NK-92 treated with Interleukin-12 subunit alpha and Interleukin-12 subunit beta, amount 100 ng/mL, for 24 hours (cell line): Measurements from ENCODE around the gene FAM156A.
"Not testable (repeated sequence)": the region's sequence is repeated elsewhere in the genome, so short reads cannot be mapped to it uniquely, and the experiment has no call there.

Experiments used
- DNase-seq: peaks from one replicate; lab custom pipeline; 2025; lab: John Stamatoyannopoulos, UW

FAM156A gene, protein sequence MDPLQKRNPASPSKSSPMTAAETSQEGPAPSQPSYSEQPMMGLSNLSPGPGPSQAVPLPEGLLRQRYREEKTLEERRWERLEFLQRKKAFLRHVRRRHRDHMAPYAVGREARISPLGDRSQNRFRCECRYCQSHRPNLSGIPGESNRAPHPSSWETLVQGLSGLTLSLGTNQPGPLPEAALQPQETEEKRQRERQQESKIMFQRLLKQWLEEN

DNA sequence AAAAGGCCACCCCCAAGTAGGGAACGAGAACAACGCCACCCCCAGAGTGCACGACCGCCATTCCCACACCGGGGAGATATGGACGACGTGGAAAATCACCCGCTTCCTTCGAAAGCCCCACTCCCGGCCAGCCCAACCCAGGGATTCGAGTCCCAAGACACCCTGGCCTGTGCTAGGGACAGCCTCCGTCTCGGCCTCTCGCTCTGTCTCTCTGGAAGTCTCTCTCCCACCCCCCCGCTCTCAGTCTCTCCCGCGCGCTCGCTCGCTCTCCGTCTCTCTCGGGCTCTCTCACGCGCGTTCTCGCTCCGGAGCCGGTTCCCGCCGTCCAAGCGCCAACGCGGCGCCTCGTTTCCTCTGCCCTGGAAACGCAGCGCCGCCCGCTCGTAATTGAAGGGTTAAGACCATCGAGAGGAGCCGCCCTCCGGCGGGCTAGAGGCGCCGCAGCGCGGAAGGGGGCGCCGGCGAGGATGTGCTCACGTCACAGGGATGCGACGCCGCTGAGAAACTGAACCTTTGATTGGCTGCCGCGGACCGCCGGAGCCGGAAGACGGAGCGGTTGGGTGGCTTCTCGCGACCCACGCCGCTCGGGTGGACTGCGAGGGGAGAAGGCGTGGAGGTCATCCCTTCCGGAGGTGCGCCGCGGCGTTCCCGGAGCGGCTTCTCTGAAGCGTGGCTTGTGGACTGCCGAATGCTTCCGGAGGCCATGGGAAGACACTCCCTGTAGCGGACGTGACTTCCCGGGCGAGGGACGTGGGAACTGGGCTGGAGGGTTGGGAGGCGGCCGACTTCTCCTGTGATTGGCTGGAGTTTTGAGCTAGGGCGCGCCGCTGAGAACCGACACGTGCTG lies at the start of gene FAM156A:
FAM156A (minus strand) TSS at position 406 of the 847 bp plus-strand sequence. CDS start 9,930 bp downstream, outside the sequence.
- DNase-seq, result not testable (repeated sequence)

DNA sequence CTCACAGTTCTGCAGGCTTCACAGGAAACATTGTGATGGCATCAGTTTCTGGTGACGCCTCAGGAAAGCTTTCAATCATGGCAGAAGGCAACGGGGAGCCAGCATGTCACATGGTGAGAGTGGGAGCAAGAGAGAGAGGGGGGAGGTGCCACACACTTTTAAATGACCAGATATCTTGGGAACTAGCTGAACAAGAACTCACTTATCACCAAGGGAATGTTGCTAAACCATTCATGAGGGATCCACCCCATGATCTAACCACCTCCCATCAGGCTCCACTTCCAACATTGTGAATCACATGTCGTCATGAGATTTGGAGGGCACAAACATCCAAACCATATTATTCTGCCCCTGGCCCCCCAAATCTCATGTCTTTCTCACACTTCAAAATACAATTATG lies 47.0 kb upstream of the FAM156A start:
- no peak for DNase-seq

DNA sequence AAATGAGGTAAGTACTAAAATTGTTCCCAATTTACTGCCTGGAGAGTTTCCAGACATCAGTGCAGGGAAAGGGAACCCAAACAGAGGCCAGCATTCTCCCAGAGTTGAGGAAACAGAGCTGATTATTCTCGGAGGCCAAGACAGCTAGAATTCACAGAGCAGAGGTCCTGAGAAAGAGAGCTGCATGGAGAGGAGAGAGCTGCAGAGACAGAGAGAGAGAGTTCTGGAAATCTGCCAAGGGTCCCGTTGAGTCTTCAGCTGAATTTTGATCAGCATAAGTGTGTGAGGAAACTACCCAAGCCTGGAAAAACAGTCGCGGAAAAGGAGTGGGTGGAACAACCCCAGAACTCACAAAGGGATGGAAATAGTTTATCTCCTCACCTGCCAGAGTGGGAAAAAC lies 46.5 kb upstream of the FAM156A start:
- DNase-seq, result no peak

DNA sequence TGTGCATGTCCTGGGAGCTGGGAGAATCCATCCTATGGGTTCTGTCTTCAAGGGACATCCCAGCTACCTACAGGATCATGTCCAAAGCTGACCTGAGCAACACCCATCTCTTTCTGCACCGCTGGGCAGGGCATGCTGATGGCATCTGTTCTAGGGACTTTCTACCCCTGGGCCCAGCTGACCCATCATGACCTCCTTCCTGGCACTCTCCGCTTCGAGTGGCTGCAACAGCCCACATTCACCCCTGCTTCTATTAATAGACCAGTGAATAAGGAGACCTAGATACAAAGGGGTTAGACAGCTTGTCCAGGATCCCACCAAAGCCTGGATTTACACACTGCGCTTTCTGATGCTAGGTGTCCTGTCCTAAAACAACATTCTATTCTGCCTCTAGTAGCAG lies 45.7 kb upstream of the FAM156A start:
- DNase-seq, result no peak

DNA sequence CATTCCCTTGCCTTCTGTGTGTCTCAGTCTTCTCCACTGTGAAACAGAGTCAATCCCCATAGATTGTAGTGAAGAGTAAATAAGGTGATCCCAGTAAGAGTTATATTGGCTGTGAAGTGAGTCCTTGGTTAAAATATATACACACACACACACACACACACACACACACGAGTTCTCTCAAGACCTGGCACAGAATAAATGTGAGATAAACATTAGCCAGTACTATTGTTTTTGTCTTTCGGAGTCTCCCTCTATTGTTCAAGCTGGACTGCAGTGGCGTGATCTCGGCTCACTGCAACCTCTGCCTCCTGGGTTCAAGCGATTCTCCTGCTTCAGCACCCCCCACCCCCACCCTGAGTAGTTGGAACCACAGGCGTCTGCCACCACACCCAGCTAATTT lies 44.8 kb upstream of the FAM156A start:
- no peak for DNase-seq

DNA sequence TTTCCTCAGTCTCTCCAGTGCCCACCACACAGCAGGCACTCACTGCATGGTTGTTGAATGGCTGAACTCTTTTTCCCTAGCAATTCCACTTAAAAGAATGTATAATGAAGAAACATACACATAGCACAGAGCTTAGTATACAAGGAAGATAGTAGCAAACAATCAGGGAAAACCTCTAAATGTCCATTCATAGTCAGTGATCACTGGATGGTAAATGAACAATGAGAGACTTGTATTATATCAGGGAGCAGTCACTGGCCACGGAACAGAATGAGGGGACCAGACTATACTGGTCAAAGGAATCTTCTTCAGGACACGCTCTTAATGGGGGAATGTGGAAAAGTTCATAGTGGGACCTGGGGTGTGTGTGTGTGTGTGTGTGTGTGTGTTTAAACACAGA lies 43.6 kb upstream of the FAM156A start:
- DNase-seq, result no peak

DNA sequence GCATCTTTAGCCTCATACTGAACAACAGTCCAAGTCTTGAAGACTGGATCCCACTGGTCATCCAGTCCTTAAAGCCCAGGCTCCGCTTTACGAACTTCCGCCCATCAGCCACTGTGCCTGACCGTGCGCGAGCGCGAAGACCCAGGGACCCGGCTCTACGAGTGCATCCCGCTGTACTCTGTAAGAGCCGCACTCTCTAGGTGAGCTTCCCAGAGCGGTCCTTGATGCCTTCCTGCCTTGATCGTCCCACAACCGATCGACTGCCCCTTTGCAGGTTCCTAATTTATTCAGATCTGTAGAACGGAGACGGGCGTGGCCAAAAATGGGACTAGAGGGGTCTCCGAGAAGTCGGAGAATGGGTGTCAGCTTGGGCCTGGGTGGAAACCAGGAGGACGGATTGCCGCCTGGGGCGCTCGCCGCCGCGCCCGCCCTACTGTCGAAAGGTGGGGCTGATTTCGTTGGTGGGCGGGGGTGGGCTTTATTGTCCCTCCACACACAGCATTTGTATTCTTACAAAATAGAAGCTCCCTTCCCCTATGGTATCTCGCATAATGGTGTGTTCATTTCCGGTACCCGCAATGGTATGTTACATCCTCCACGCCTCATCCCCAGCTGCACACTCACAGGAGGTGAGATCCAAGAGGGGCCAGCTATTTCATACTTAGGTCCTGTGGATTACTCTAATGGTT lies 42.3 kb upstream of the FAM156A start:
- DNase-seq, result no peak

DNA sequence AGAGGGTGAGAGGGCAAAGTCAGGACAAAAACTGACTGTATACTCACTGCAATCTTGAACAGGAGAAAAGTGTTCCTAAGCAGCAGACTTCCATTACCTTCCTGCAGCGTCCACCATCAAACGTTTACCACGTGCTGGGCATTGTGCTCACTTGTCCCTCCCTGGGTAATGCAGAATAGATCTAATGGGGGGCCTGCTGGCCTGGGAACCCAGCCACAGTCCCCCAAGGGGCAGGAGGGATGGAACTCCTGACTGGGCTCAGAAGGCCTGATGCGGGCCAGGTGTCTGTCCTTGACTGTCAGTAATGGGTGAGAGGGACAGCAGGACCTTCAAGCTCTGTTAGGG lies 37.6 kb upstream of the FAM156A start:
- no peak for DNase-seq

DNA sequence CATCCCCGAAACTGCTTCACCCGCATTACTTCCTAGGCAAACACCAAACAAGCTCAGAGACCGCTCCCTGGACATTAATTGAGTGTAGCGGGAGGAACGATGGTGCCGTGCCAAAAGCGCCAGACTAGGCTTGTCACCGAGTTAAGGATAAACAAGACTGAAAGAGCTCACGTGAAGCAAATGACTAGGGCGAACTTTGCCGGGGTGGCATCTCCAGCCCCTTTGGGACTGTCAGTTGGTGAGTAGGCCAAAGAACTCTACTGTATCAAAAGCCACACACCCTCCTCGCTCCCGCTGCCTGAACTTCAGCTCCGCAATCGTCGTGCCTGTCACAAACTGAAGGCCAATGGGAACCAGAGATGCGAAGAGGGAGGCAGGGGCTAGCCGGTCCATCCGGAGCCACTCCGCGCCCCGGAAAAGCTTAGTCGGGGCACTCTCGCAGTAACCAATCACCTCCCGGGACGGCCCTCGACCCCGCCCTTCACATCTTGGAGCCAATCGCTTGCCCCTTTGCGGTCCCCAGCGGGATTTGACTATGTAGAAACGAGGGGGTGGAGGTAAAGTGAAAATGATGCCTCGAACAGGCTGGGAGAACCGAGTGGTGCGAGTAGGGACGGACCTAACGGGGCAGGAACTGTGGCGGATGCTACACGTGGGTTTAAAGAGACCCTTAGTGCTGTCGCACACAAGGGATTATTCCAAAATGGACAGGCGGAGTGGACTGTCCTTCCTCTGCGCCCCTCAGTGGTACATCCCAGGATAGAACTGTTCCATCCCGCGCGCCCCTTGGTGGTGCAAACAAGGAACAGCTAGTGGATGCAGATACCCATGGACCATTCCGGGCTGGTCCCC lies 37.0 kb upstream of the FAM156A start:
- DNase-seq, result peak; percentile 84

DNA sequence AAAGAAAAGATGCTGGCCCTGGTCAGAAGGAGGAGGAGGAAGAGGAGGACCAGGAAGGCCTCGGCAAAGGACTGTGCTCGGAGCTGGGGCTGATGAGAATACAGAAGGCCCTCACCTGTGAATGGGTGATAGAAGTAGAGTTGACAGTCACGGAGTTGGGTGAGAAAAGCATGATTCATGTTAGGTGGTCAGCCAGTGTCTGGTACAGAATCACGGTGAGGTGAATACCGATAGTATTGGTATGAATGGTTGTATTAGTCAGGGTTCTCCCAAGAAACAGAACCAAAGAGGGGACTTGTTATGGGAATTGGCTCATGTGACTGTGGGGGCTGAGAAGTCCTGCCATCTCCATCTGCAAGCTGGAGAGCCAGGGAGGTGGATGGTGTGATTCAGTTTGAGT lies 32.5 kb upstream of the FAM156A start:
- no peak for DNase-seq

DNA sequence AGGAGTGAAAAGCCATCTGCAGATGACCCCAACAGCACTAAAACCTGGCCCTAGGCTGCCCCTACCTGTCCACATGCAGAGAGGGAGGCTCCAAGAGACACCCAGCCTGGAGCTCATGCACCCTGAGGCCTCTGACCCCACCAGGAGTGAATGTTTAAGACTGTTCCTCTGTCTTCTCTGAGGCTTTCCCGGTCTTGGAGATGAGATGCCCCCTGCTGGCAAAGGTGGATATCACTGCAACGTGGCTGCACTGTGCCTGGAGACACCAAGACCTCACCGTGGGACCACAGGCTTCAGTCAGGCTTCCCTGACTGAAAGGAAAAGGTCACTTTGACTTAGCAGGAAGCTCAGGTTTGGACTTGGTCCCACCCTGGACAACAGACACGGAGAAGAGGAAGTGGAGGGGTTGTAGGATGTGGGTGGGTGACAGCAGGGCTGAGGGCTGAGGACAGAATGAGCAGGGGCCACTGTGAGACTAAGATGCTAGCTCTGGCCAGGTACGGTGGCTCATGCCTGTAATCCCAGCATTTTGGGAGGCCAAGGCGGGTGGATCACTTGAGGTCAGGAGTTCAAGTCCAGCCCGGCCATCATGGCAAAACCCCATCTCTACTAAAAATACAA lies 31.8 kb upstream of the FAM156A start:
- not testable (repeated sequence) for DNase-seq

DNA sequence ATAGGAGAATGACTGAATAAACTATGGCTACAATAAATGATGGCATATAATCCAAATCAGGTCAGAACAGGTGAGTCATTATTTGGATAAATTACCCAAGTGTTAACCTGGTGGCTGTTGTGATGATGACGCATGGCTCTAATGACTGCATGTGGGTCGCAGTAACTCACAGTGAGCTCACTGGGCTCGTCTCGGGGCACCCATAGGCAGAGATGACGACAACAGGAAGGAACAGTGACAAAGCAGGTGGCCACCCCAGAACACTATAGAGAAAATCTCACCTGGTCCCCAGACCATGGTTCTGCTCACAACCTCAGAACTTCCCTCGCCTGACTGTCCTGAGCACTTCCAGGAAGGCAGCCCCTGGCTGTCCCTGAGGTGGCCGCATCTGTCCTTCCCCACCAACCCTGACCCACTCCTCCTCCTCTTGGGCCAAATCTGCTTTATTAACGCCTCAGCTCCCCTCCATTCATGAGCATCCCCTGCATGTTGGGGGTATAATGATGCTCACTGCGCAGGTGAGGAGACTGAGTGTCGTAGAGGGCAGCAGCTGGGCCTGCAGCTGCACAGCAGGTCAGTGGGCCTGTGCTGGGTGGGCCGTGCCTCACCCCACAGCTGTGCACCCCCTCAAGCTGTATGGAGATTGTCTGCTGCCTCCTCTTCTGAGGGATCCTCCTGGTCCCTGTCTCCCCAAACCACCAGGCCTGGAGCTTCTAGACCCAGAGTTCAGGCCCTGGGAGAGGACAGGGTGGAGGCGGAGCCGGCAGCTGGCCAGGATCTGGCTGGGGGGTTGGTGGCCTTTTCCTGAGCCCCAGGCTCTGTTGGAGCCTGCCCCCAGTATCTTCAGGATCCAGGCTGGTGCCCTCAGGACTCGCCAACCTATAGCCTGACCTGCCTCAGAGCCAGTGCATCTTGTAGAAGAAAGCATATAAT lies 30.9 kb upstream of the FAM156A start:
- no peak for DNase-seq

DNA sequence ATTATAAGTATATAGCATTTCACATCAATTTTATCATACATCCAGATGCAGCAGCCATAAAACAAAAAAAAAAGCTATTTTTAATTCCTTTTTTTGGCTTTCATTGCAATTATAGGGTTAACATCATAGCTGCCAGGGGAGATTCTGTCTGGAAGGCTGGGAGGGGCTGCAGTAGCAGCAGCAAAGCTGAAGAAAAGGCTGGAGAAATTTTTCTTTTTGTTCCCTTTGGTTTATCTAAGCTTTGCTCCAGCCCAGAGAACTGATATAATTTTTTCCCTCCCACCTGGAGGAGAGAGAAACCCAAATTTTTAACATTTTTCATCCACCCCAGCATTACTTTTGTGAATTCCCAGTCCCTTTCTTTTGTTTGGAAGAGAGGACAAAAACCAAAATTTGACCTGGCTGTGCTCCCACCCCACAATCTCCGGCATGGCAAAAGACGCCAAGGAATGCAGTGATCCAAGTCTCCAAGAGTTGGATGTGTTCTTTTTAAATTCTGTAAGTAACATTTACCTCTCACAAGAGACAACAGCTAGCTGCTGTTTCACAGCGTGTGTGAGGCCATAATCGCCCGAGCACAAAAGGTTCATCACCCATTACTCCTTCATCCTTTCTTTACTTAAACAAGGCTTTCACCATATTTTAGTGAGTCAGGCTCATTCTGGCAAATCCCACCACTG lies 25.1 kb upstream of the FAM156A start:
- no peak for DNase-seq

DNA sequence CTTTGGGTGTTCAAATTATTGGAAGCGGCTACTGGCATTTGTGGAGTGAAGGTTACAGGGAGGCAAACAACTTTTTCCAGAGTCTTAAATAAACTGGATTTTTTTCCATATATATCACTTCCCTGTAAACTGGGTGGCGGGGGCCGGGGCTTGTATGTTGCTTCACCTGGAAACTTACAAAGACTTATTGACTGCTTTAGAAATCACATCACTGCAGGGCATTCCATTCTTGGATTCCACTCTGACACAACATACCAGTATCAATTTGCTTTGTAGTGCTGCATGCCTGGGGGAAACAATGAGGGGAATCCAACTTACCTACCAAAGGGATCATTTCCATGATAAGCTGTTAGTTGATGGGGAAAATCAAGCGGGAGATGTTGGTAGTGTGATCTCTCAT lies 21.7 kb upstream of the FAM156A start:
- no peak for DNase-seq

DNA sequence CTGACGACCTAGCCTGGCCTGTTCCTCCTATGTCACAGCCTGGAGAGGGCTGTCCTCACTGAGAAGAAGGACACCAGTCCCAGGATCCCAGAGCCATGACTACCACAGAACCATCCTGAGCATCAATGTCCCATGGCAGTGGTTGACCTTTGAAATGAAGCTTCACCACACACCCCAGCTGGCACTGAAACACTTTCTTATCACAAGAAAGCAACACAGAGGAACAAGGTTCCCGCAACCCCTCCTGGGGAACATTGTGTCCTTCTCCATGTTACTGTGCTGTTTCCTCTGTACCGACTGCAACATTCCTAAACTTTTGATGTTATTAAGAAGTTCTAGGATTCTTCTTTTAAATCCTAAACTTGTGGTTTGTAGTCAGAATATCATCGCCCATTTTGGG lies 21.2 kb upstream of the FAM156A start:
- no peak for DNase-seq

DNA sequence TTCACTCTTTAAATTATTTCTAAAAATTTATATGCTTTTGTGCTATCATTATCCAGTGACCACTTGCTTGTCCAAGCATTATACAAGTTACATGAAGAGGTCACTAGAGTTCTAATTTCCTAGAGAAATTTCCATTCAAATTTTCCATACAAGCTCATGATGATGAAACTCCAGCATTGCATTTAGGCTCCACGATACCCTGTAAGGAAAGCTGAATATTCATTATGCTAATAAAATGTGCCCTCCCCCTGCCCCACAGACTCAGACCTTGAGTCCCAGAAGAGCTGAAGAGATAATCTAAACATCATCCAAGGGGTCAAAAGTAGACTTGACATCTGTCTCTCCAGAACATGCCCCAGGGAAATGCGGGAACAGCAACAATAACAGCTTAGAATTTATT lies 19.6 kb upstream of the FAM156A start:
- DNase-seq, result no peak

DNA sequence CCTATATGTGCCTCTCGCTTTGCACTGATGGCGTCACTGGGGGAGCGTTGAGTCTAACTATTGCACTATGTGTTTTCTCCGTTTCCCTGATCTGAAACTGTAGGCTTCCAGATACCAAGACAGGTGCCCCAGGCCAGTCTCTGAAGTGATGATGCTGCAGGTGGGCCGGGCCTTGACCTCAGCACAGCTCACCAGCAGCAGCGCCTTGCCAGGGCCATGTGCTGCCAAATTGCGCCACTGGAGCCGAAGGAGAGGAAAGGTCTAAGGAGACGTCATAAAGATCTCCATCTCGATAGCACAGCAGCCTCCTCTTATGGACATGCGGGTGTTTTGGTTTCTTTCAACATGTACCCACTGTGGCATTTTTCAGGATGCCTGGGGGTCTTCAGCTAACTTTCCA lies 17.3 kb upstream of the FAM156A start:
- DNase-seq, result not testable (repeated sequence)

DNA sequence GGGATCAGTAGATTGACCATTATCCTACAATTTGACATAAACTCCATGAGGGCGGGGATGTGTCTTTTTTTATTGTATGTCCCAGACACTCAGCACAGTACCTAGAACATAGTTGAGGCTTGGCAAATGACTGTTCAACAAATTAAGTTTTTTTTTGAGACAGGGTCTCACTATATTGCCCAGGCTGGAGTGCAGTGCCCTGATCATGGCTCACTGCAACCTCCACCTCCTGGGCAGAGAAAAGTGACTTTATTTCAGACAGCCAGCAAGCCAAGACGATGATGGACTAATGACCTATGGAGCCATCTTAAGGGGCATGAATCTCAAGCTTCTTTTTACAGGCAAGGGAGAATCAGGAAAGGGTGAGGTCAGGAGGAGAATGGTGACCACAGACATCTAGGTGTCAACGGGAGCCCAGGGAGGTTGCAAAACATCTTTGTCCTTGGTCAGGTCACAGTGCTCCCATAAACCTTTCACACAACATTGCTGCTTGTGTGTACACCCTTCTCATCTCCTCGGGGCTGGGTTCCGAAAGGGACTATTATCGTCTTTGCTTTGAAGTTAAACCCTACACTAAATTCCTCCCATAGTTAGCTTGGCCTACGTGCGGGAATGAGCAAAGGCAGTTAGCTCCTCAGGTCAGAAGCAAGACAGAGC lies 16.1 kb upstream of the FAM156A start:
- DNase-seq, result not testable (repeated sequence)

DNA sequence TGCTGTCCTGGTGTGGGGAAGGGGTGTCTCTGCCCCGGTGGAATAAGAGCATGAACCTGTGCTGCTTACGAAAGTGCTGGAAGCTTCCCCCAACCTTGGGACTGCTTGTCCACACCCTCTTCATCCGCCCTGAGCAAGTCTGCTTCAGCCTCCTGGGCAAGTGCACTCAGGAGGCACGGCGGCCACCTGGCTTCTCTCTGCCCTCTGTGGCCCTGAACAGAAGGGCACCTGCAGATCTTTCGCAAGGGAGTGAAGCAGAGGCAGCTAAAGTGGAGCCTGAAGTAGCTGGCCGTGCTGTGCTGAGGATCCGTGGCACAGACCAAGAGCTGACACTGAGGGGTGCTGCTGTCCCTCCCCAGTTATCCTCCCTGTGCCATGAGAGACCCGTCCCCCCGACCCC lies 9.6 kb upstream of the FAM156A start:
- DNase-seq, result not testable (repeated sequence)
